Neural progenitor cell (in vitro differentiated cells): ENCODE measurements around the gene SLC36A3.
A peak's percentile ranks its signal among the peaks of the same experiment; 100 is the strongest.

Source experiments
- EZH2 ChIP-seq: fragments of 200-600 bp; sonication (generic); IDR thresholded peaks from 2 replicates; pipeline ENCODE4 v1.6.1; 2017; ENCODE audit warnings: antibody characterized with exemption, mild to moderate bottlenecking, moderate library complexity
- TF ChIP-seq, protein P1 (sequence below): fragments of 200-600 bp; sonication (generic); IDR thresholded peaks from 2 replicates; pipeline ENCODE4 v1.5.1; 2017; ENCODE audit warnings: antibody characterized with exemption, mild to moderate bottlenecking

DNA sequence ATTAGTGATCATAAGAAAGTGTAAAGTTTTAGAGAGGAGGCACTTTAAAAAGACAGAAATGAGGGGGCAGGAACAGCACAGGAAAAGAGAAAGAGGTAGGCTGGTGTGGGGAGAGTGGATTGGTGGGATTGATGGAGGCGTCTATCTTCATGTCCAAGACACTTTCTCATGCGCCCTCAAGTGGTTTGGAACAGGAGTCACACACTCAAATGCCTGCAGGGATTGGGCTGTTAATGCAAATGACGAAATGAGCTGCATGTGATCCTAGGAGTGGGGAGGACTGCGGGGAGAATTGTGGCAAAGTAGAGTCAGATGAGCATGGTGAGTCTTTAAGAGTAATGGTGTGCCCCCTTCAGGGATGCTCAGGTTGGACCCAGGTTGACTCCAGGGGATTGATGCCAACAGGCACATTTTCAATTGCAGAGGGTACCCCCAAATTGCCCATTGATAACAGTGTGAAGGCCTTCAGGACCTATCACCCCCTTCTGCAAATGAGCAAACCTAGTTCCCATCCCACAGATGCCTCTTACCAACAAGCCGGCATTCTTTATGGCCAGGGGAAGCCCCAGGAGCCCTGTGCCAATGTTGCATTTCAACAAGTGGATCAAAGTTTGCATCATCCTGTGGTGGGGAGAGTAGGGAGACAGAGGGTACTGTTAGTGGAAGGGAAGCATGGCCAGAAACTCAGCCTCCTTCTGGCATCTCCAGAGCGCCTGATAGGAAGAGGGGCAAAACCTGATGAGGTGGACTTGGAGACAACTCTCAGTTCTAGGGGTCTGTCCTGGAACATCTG, 5.3 kb downstream of the SLC36A3 start:
- TF ChIP-seq, protein P1, sequence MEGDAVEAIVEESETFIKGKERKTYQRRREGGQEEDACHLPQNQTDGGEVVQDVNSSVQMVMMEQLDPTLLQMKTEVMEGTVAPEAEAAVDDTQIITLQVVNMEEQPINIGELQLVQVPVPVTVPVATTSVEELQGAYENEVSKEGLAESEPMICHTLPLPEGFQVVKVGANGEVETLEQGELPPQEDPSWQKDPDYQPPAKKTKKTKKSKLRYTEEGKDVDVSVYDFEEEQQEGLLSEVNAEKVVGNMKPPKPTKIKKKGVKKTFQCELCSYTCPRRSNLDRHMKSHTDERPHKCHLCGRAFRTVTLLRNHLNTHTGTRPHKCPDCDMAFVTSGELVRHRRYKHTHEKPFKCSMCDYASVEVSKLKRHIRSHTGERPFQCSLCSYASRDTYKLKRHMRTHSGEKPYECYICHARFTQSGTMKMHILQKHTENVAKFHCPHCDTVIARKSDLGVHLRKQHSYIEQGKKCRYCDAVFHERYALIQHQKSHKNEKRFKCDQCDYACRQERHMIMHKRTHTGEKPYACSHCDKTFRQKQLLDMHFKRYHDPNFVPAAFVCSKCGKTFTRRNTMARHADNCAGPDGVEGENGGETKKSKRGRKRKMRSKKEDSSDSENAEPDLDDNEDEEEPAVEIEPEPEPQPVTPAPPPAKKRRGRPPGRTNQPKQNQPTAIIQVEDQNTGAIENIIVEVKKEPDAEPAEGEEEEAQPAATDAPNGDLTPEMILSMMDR = peak; percentile 49
- no peak for TF ChIP-seq EZH2
